DOHH2 (cell line): ENCODE measurements around the gene GTF2F2.

Experiments used
- EZH2phosphoT487 ChIP-seq: fragments of 200-600 bp; sonication (generic); IDR thresholded peaks from 2 replicates; pipeline ENCODE4 v1.6.1; 2017; ENCODE audit warnings: borderline replicate concordance, mild to moderate bottlenecking, antibody characterized with exemption, low read length, moderate library complexity, mixed read lengths
- TF ChIP-seq, protein P1 (sequence below): fragments of 200-600 bp; sonication (generic); IDR thresholded peaks from one replicate; pipeline ENCODE4 v1.5.1; 2014; ENCODE audit warnings: antibody characterized with exemption, mild to moderate bottlenecking, low read depth, low read length; ENCODE audit not compliant: poor library complexity, severe bottlenecking

DNA sequence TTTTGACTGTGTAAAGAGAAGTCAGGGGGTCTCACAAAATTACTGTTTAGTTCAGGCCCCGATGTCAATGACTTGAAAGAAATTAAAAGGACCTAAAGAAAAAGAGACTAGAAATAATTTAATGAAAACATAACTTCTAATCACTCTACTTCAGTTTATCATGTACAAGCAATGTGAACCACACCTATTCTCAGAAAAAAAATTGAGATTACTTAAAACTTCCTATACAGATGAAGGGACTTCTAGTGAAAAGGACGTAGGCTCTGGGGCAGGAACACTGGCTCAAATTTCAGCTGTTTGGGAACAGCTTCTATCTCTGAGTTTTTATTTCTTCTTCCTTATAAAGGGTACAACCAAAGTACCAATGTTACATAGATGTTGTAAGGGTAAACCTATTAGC is 182.7 kb downstream of the GTF2F2 start:
- TF ChIP-seq, protein P1, sequence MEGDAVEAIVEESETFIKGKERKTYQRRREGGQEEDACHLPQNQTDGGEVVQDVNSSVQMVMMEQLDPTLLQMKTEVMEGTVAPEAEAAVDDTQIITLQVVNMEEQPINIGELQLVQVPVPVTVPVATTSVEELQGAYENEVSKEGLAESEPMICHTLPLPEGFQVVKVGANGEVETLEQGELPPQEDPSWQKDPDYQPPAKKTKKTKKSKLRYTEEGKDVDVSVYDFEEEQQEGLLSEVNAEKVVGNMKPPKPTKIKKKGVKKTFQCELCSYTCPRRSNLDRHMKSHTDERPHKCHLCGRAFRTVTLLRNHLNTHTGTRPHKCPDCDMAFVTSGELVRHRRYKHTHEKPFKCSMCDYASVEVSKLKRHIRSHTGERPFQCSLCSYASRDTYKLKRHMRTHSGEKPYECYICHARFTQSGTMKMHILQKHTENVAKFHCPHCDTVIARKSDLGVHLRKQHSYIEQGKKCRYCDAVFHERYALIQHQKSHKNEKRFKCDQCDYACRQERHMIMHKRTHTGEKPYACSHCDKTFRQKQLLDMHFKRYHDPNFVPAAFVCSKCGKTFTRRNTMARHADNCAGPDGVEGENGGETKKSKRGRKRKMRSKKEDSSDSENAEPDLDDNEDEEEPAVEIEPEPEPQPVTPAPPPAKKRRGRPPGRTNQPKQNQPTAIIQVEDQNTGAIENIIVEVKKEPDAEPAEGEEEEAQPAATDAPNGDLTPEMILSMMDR = no peak
- no peak for TF ChIP-seq EZH2phosphoT487
